ENCODE results near the gene TMPRSS3. TPM values are rescaled to one million over a fixed set of nuclear protein-coding genes. Genes with fewer than 3 reads are reported as not detected.

The TMPRSS3 gene
- total RNA-seq, 1 donor from 2014 or later, result not detected

GRCh38 chr21:42383331-42383730 is 12.5 kb downstream of the TMPRSS3 start:
- no peak overlapping the region for H3K27ac Mint-ChIP-seq

GRCh38 chr21:42382915-42383314 is 12.9 kb downstream of the TMPRSS3 start:
- no peak overlapping the region for H3K4me3 Mint-ChIP-seq
- DNase-seq (ENCODE audit: low spot score in 2 of 2, unreplicated experiment in 2 of 2), result no peak
- peaks cover 4% of the 10 kb centered on the region for H3K4me1 Mint-ChIP-seq
- no peak for TF ChIP-seq CTCF (IDR thresholded peaks at IDR 0.05; ENCODE audit: unreplicated experiment)
- no peak overlapping the region for H3K27ac Mint-ChIP-seq
- H3K9me3 Mint-ChIP-seq, result peaks cover 10% of the 10 kb centered on the region
- H3K27me3 Mint-ChIP-seq (ENCODE audit: low read depth), result peaks cover 21% of the 10 kb centered on the region
- no peaks in the 10 kb centered on the region for H3K36me3 Mint-ChIP-seq

More at GRCh38 chr21:42383331-42383730, 12.5 kb downstream of the TMPRSS3 start:
- peaks cover 21% of the 10 kb centered on the region for H3K27me3 Mint-ChIP-seq (ENCODE audit: low read depth)
- H3K9me3 Mint-ChIP-seq, result peaks cover 10% of the 10 kb centered on the region
- H3K4me3 Mint-ChIP-seq, result no peak overlapping the region
- DNase-seq (ENCODE audit: low spot score in 2 of 2, unreplicated experiment in 2 of 2), result no peak
- no peak for TF ChIP-seq CTCF (IDR thresholded peaks at IDR 0.05; ENCODE audit: unreplicated experiment)
- H3K36me3 Mint-ChIP-seq, result no peaks in the 10 kb centered on the region
- peaks cover 4% of the 10 kb centered on the region for H3K4me1 Mint-ChIP-seq

- Mint-ChIP-seq H3K9me3 (peaks cover 10% of the 10 kb centered on the region), H3K4me3 (no peak overlapping the region), H3K27me3 (ENCODE audit: low read depth) (peaks cover 33% of the 10 kb centered on the region), H3K27ac (no peak overlapping the region), H3K36me3 (no peaks in the 10 kb centered on the region), H3K4me1 (no peaks in the 10 kb centered on the region)
- TF ChIP-seq CTCF (IDR thresholded peaks at IDR 0.05; ENCODE audit: unreplicated experiment), result no peak
- no peak for DNase-seq (ENCODE audit: low spot score in 2 of 2, unreplicated experiment in 2 of 2)
These were observed 14.4 kb downstream of the TMPRSS3 start for GRCh38 chr21:42381347-42381984.

GRCh38 chr21:42379426-42380215 is 16.2 kb downstream of the TMPRSS3 start:
- no peaks in the 10 kb centered on the region for H3K36me3 Mint-ChIP-seq
- peaks cover 43% of the 10 kb centered on the region for H3K27me3 Mint-ChIP-seq (ENCODE audit: low read depth)
- peaks cover 10% of the 10 kb centered on the region for H3K9me3 Mint-ChIP-seq
- no peak overlapping the region for H3K4me3 Mint-ChIP-seq
- H3K27ac Mint-ChIP-seq, result no peak overlapping the region
- no peaks in the 10 kb centered on the region for H3K4me1 Mint-ChIP-seq
- no peak for TF ChIP-seq CTCF (IDR thresholded peaks at IDR 0.05; ENCODE audit: unreplicated experiment)
- DNase-seq (ENCODE audit: low spot score in 2 of 2, unreplicated experiment in 2 of 2), result no peak

GRCh38 chr21:42378418-42378817 is 17.4 kb downstream of the TMPRSS3 start:
- Mint-ChIP-seq H3K27ac (no peak overlapping the region), H3K4me1 (no peaks in the 10 kb centered on the region), H3K36me3 (no peaks in the 10 kb centered on the region), H3K4me3 (no peak overlapping the region), H3K9me3 (peaks cover 10% of the 10 kb centered on the region), H3K27me3 (ENCODE audit: low read depth) (peaks cover 43% of the 10 kb centered on the region)
- DNase-seq (ENCODE audit: low spot score in 2 of 2, unreplicated experiment in 2 of 2), result no peak
- TF ChIP-seq CTCF (IDR thresholded peaks at IDR 0.05; ENCODE audit: unreplicated experiment), result no peak
